Measurements from ENCODE around the gene KLK14. TPM values are rescaled to one million over a fixed set of nuclear protein-coding genes. Genes with fewer than 3 reads are reported as not detected.

KLK14 gene
- total RNA-seq, 1 donor from 2014 or later: not detected

DNA sequence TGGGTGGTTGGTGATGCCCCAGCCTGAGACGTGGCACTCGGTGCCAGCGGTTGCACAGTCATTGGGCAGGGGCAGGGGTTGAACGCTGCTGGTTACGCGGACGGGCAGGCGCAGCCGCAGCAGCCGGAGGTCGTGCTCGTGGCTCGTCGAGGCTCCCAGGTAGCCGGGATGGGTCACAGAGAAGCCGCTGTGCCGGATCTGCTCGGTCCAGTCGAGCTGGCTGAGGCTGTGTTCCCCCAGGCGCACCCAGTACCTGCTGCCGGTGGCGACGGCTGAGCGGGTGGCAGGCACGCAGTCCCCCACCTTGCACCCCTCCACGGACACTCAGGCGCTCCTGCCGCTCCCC lies 50.8 kb downstream of the KLK14 start:
- DNase-seq (ENCODE audit: extremely low spot score in 2 of 2): no peak
- Histone ChIP-seq H3K4me1 (no peaks in the 10 kb centered on the region), H3K27ac (no peak overlapping the region), H3K9me3 (no peaks in the 10 kb centered on the region), H3K4me3 (no peak overlapping the region), H3K27me3 (no peaks in the 10 kb centered on the region), H3K36me3 (no peaks in the 10 kb centered on the region)
- intact Hi-C loops (cut with DNase I): no loop called here
- TF ChIP-seq POLR2AphosphoS5 (IDR thresholded peaks at IDR 0.05; ENCODE audit: insufficient read depth in 1 of 2, low read depth in 1 of 2): no peak
- no peak for TF ChIP-seq POLR2A (IDR thresholded peaks at IDR 0.05)
- TF ChIP-seq CTCF (IDR thresholded peaks at IDR 0.05): no peak

DNA sequence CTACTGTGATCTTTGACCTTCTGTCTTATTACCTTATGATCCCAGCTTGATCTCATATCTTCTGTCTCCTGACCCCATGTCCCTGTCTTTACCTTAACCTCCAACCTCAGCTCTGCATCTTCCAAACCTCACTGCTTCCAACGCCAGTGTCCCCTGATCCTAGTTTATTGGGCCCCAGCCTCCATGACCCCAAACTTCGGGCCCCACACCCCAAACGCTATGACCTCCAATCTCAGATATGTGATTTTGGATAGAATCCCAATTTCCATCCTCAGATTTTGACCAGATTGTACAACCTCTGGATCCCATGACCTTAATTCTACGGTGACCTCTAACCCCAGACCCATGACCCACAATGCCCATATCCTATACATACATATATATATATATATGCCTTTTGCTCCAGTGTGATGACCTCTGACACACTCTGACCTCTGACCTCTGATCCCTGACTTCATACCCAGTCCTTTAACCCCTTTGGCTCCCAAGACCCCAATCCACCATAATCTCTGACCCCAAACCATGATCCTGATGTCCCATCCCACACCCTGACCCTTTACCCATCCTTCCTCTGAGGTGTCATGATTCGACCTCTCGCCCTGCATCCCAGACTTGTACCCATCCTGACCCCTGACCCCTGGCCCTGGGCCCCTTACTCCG lies 51.3 kb downstream of the KLK14 start:
- no peaks in the 10 kb centered on the region for H3K9me3 ChIP-seq
- intact Hi-C loops (cut with DNase I): no loop called here
- TF ChIP-seq POLR2A (IDR thresholded peaks at IDR 0.05) (no peak), POLR2AphosphoS5 (IDR thresholded peaks at IDR 0.05; ENCODE audit: insufficient read depth in 1 of 2, low read depth in 1 of 2) (no peak), CTCF (IDR thresholded peaks at IDR 0.05) (no peak)
- no peak overlapping the region for H3K4me3 ChIP-seq
- no peak for DNase-seq (ENCODE audit: extremely low spot score in 2 of 2)
- no peaks in the 10 kb centered on the region for H3K27me3 ChIP-seq
- H3K36me3 ChIP-seq: no peaks in the 10 kb centered on the region
- no peak overlapping the region for H3K27ac ChIP-seq
- H3K4me1 ChIP-seq: no peaks in the 10 kb centered on the region

DNA sequence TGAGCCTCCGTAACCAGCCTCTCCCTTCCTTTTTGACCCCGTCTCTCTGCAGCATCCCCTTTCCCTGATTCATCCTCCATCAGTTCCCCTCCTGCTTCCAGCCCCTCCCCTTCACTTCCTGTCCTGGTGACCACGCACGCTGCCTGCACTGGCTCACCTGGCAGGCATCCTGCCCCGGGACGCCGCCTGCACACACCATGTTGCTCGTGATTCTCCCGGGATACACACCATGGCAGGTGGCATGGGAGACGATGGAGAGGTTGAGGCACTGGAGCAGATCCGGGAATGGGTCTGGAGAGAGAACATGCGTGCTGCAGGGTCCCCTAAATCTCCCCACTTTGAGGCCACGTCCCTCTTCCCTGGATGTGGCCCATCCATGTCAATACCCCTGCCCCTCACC lies 52.1 kb downstream of the KLK14 start:
- no peak for TF ChIP-seq CTCF (IDR thresholded peaks at IDR 0.05)
- TF ChIP-seq POLR2AphosphoS5 (IDR thresholded peaks at IDR 0.05; ENCODE audit: insufficient read depth in 1 of 2, low read depth in 1 of 2): no peak
- TF ChIP-seq POLR2A (IDR thresholded peaks at IDR 0.05): no peak
- intact Hi-C loops (cut with DNase I): no loop called here
- no peak overlapping the region for H3K27ac ChIP-seq
- no peaks in the 10 kb centered on the region for H3K9me3 ChIP-seq
- no peaks in the 10 kb centered on the region for H3K4me1 ChIP-seq
- H3K4me3 ChIP-seq: no peak overlapping the region
- H3K36me3 ChIP-seq: no peaks in the 10 kb centered on the region
- DNase-seq (ENCODE audit: extremely low spot score in 2 of 2): no peak
- no peaks in the 10 kb centered on the region for H3K27me3 ChIP-seq

GRCh38 chr19:51029718-51030117 lies 53.0 kb downstream of the KLK14 start:
- no peak overlapping the region for H3K27ac ChIP-seq
- no peak for DNase-seq (ENCODE audit: extremely low spot score in 2 of 2)
- TF ChIP-seq POLR2AphosphoS5 (IDR thresholded peaks at IDR 0.05; ENCODE audit: insufficient read depth in 1 of 2, low read depth in 1 of 2) (no peak), POLR2A (IDR thresholded peaks at IDR 0.05) (no peak), CTCF (IDR thresholded peaks at IDR 0.05) (no peak)
- no peaks in the 10 kb centered on the region for H3K36me3 ChIP-seq
- intact Hi-C loops (cut with DNase I): no loop called here
- no peaks in the 10 kb centered on the region for H3K9me3 ChIP-seq
- no peaks in the 10 kb centered on the region for H3K27me3 ChIP-seq
- no peak overlapping the region for H3K4me3 ChIP-seq
- peaks cover 4% of the 10 kb centered on the region for H3K4me1 ChIP-seq

Other genes starting within 250 kb of the KLK14 start
- gene KLK15, start 249.3 kb downstream of the KLK14 start, total RNA-seq: not detected
- not detected for gene KLK3, start 228.0 kb downstream of the KLK14 start, total RNA-seq
- gene KLK2, start 209.4 kb downstream of the KLK14 start, total RNA-seq: not detected
- not detected for gene KLK4, start 171.5 kb downstream of the KLK14 start, total RNA-seq
- gene KLK5, start 129.8 kb downstream of the KLK14 start, total RNA-seq: 5.9 TPM
- gene KLK6, start 113.3 kb downstream of the KLK14 start, total RNA-seq: 10.3 TPM
- gene KLK7, start 99.0 kb downstream of the KLK14 start, total RNA-seq: 14.2 TPM
- gene KLK8, start 81.3 kb downstream of the KLK14 start, total RNA-seq: 16.2 TPM
- gene KLK10, start 63.2 kb downstream of the KLK14 start, total RNA-seq: 54.5 TPM
- gene KLK11, start 56.3 kb downstream of the KLK14 start, total RNA-seq: 103 TPM
- 4.2 TPM for gene KLK12, start 47.9 kb downstream of the KLK14 start, total RNA-seq
- 31.2 TPM for gene KLK13, start 17.8 kb downstream of the KLK14 start, total RNA-seq
- gene CTU1, start 25.5 kb upstream of the KLK14 start, total RNA-seq: 8.8 TPM
- gene SIGLEC9, start 42.0 kb upstream of the KLK14 start, total RNA-seq: 5.9 TPM
- 1.5 TPM for gene SIGLEC7, start 59.4 kb upstream of the KLK14 start, total RNA-seq
- gene CD33, start 142.2 kb upstream of the KLK14 start, total RNA-seq: 5.6 TPM
- gene SIGLECL1, start 168.2 kb upstream of the KLK14 start, total RNA-seq: not detected
- not detected for gene IGLON5, start 228.8 kb upstream of the KLK14 start, total RNA-seq